ENCODE data around the gene CCDC40.

The CCDC40 gene

GRCh38 chr17:79991924-79992648 is 44.4 kb upstream of the CCDC40 start:
- TF ChIP-seq TAF1 (IDR thresholded peaks at IDR 0.05; ENCODE audit: borderline replicate concordance, insufficient read depth, low read length): no peak

GRCh38 chr17:79992649-79993389 is 43.6 kb upstream of the CCDC40 start:
- TF ChIP-seq FOXP2 (optimal IDR thresholded peaks at IDR 0.05; ENCODE audit: borderline replicate concordance, extremely low read depth, extremely low read length, insufficient read depth) (no peak), TAF1 (IDR thresholded peaks at IDR 0.05; ENCODE audit: borderline replicate concordance, insufficient read depth, low read length) (no peak), SIN3A (IDR thresholded peaks at IDR 0.05; ENCODE audit: borderline replicate concordance, insufficient read depth, low read length) (no peak), POLR2AphosphoS5 (IDR thresholded peaks at IDR 0.05; ENCODE audit: low read depth, low read length) (no peak)
- TF ChIP-seq, protein P1, sequence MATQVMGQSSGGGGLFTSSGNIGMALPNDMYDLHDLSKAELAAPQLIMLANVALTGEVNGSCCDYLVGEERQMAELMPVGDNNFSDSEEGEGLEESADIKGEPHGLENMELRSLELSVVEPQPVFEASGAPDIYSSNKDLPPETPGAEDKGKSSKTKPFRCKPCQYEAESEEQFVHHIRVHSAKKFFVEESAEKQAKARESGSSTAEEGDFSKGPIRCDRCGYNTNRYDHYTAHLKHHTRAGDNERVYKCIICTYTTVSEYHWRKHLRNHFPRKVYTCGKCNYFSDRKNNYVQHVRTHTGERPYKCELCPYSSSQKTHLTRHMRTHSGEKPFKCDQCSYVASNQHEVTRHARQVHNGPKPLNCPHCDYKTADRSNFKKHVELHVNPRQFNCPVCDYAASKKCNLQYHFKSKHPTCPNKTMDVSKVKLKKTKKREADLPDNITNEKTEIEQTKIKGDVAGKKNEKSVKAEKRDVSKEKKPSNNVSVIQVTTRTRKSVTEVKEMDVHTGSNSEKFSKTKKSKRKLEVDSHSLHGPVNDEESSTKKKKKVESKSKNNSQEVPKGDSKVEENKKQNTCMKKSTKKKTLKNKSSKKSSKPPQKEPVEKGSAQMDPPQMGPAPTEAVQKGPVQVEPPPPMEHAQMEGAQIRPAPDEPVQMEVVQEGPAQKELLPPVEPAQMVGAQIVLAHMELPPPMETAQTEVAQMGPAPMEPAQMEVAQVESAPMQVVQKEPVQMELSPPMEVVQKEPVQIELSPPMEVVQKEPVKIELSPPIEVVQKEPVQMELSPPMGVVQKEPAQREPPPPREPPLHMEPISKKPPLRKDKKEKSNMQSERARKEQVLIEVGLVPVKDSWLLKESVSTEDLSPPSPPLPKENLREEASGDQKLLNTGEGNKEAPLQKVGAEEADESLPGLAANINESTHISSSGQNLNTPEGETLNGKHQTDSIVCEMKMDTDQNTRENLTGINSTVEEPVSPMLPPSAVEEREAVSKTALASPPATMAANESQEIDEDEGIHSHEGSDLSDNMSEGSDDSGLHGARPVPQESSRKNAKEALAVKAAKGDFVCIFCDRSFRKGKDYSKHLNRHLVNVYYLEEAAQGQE (IDR thresholded peaks at IDR 0.05; ENCODE audit: insufficient read depth in 1 of 2, low read depth in 2 of 2, low read length in 2 of 2): no peak

DNA sequence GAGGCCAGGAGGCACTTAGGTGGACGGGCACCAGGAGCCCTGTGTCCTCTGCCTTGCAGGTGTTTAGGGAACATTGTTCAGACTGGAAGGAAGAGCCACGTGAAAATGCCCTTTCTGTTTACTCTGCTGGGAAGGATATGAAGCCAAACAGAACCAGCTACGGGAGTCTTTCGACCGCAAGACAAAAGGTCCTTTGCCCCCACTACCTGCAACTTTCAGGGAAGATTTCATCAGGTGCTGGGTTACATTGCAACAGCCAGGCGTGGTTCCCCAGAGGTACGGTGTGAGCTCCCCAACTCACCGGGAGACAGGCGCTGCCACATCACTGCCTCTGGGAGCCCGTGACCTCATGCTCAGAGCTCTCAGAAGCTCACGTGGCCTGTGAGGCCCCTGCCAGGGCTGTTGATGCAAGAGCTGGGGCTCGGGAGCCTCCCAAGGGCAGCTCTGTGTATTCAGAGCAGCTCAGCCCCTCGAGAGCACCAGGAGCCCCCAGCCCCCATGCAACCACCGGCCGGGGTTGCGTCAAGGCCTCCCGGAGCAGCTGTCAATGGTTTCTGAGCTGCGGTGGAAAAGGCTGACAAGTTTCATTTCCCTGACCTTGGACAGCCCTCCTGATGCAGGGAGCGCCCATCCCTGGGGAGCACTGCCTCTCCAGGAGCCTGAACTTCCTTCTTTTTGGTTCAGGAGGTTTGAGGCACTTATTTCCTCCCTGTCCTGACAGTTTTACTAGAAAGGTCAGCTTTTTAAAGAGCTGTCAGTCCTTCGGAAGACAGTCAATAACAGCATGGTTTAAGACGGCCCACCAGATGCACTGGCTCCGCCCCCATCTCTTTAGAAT is 42.8 kb upstream of the CCDC40 start:
- TF ChIP-seq SIN3A (IDR thresholded peaks at IDR 0.05; ENCODE audit: borderline replicate concordance, insufficient read depth, low read length): no peak
- TF ChIP-seq, protein P1 (IDR thresholded peaks at IDR 0.05; ENCODE audit: insufficient read depth in 1 of 2, low read depth in 2 of 2, low read length in 2 of 2): no peak
- TF ChIP-seq TAF1 (IDR thresholded peaks at IDR 0.05; ENCODE audit: borderline replicate concordance, insufficient read depth, low read length): no peak
- no peak for TF ChIP-seq POLR2AphosphoS5 (IDR thresholded peaks at IDR 0.05; ENCODE audit: low read depth, low read length)
- peak; percentile 72 for TF ChIP-seq FOXP2 (optimal IDR thresholded peaks at IDR 0.05; ENCODE audit: borderline replicate concordance, extremely low read depth, extremely low read length, insufficient read depth)

GRCh38 chr17:79994602-79995001 is 41.8 kb upstream of the CCDC40 start:
- TF ChIP-seq POLR2AphosphoS5 (IDR thresholded peaks at IDR 0.05; ENCODE audit: low read depth, low read length): no peak
- no peak for TF ChIP-seq SIN3A (IDR thresholded peaks at IDR 0.05; ENCODE audit: borderline replicate concordance, insufficient read depth, low read length)
- TF ChIP-seq FOXP2 (optimal IDR thresholded peaks at IDR 0.05; ENCODE audit: borderline replicate concordance, extremely low read depth, extremely low read length, insufficient read depth): no peak
- TF ChIP-seq, protein P1 (IDR thresholded peaks at IDR 0.05; ENCODE audit: insufficient read depth in 1 of 2, low read depth in 2 of 2, low read length in 2 of 2): no peak
- no peak for TF ChIP-seq TAF1 (IDR thresholded peaks at IDR 0.05; ENCODE audit: borderline replicate concordance, insufficient read depth, low read length)

DNA sequence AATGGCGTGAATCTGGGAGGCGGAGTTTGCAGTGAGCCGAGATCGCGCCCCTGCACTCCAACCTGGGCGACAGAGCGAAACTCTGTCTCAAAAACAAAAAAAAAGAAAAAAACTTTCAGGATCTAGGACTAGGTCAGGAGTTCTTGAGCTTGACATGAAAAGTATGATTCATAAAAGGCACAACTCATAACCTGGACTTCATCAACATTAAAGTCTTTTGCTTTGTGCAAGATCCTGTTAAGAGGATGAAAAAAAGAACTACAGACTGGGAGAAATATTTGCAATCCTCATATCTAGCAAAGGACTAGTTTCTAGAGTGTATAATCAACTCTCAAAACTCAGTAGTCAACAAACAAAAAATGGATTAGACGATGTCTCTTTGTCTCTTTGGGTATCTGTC is 40.7 kb upstream of the CCDC40 start:
- TF ChIP-seq POLR2AphosphoS5 (IDR thresholded peaks at IDR 0.05; ENCODE audit: low read depth, low read length) (no peak), SIN3A (IDR thresholded peaks at IDR 0.05; ENCODE audit: borderline replicate concordance, insufficient read depth, low read length) (no peak), TAF1 (IDR thresholded peaks at IDR 0.05; ENCODE audit: borderline replicate concordance, insufficient read depth, low read length) (no peak), FOXP2 (optimal IDR thresholded peaks at IDR 0.05; ENCODE audit: borderline replicate concordance, extremely low read depth, extremely low read length, insufficient read depth) (no peak)
- TF ChIP-seq, protein P1 (IDR thresholded peaks at IDR 0.05; ENCODE audit: insufficient read depth in 1 of 2, low read depth in 2 of 2, low read length in 2 of 2): no peak

Data from PFSK-1 (cell line).